ENCODE data around the gene FRMPD2.
"Not testable (repeated sequence)": the region's sequence is repeated elsewhere in the genome, so short reads cannot be mapped to it uniquely, and the experiment has no call there.

FRMPD2 gene

DNA sequence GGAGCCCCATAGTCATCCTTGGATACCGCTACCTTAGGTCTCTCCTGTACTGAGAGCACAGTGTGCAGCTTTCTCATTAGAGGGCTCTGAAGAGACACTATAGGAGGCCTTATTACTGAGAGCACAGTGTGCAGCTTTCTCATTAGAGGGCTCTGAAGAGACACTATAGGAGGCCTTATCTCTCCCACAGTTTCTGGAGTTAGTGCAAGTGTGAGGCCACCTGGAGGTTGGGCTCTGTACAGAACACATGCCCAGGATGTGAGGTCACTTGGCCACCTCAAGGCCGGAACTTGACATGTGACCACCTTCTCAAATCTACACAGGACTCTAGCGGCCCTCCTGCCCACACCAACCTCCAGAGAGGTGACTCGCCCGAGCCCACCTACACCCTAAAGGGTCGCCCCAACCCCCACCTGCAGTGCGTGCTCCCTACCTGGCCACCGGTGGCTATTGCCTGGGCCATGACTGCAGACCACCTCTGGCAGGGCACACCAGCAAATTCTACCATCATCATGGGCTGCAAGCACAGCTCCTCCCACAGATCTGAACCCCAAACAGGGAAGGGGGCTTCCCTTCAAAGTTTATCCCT, 24.6 kb downstream of the FRMPD2 start:
- Mint-ChIP-seq H3K9me3 (no peaks in the 10 kb centered on the region), H3K36me3 (no peaks in the 10 kb centered on the region), H3K27me3 (no peaks in the 10 kb centered on the region), H3K4me1 (peaks cover 5% of the 10 kb centered on the region), H3K27ac (no peak overlapping the region), H3K4me3 (no peak overlapping the region)

DNA sequence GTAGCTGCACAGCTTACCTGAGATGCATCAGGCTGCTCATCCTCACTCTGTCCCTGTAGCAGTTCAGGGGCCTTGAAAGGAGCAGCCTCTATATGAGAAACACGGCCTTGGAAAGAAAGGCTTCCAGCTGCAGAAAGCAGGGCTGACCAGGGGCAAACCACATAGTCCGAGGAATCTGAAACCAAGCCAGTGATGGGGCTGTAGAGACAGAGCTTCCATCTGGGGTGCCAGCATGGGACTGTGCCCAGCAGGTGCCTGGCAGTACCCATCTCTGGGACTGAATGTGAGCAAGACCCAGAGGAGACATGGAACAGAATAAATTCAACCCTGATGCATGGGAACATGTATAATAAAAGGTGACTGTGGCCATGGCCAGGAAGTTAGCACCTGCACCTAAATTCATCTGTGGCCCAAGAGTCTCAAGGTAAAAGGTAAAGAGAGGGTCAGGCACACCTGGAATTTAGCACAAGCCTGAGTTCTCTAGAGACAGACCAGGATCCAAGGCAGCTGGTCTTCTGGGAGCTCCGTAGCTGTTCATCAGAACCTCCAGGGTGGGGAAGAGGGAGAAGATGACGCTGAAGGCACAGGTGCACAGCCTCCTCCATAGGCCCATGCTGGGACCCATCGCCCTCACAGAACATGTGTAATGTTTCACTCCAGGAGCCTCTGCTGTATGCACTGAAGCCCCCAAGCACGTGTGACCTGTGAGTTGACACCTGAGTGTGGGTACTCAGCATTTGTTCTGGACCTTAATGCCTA, 25.3 kb downstream of the FRMPD2 start:
- H3K27me3 Mint-ChIP-seq: no peaks in the 10 kb centered on the region
- no peaks in the 10 kb centered on the region for H3K9me3 Mint-ChIP-seq
- no peak overlapping the region for H3K27ac Mint-ChIP-seq
- peaks cover 5% of the 10 kb centered on the region for H3K4me1 Mint-ChIP-seq
- H3K4me3 Mint-ChIP-seq: no peak overlapping the region
- no peaks in the 10 kb centered on the region for H3K36me3 Mint-ChIP-seq

DNA sequence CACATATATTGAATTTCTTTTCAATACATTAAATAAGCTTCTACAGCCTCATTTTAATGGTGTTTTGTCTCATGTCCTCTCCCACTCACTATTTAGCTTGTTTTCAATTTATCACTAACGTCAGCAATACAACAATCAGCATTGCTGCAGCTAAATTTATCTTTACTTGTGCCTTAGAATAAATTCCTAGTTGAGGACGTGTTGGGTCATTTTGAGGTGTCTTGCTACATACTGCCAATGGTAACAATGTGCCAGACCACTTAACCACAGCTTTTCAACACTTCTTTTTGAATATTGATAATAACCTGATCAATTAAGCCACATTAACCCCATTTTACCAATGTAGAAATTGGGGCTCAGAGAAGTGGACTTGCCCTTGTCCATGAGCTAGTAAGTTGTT, 26.0 kb downstream of the FRMPD2 start:
- Mint-ChIP-seq H3K27ac (peak overlapping the region; percentile 25), H3K27me3 (no peaks in the 10 kb centered on the region), H3K4me3 (no peak overlapping the region), H3K36me3 (no peaks in the 10 kb centered on the region), H3K9me3 (no peaks in the 10 kb centered on the region), H3K4me1 (peaks cover 5% of the 10 kb centered on the region)

DNA sequence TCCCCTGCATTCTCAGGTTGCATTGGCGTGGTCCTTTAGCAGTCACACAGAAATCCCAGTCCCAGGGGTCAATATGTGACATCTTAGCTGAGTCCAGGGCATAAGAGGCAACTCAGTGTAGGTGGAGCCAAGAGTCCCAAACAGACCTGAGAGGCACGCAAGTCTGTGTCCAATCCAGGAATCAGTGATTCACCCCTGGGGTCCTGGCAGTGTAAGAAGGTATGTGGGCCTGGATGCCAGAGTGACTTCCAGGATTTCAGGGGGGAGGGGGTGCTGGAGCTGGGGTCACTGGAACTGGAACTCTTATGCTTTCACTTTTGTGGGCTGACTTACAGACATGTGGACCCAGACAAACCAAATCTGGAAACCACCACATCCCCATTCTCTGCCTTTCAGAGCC, 26.8 kb downstream of the FRMPD2 start:
- no peaks in the 10 kb centered on the region for H3K27me3 Mint-ChIP-seq
- H3K36me3 Mint-ChIP-seq: no peaks in the 10 kb centered on the region
- no peak overlapping the region for H3K27ac Mint-ChIP-seq
- H3K9me3 Mint-ChIP-seq: no peaks in the 10 kb centered on the region
- H3K4me1 Mint-ChIP-seq: peaks cover 5% of the 10 kb centered on the region
- H3K4me3 Mint-ChIP-seq: no peak overlapping the region

DNA sequence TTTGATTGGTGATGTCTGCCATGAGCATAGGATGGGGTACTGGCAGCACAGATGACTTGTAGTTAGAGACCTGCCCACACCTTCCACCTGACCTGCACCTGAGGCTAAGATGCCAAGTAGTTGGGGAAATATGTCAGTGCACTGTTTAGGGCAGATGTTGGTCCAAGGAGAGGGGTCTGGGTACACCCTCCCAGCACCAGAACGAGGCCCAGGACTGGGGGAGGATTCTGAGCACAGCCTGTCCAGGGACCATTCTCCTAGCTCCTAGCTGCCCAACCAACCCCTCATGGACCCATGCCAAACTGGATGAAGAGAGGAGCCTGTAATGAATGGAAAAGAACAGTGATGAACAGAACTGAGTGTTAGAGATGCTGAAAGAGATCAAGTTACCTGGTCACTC, 28.0 kb downstream of the FRMPD2 start:
- no peaks in the 10 kb centered on the region for H3K27me3 Mint-ChIP-seq
- H3K4me3 Mint-ChIP-seq: no peak overlapping the region
- peaks cover 5% of the 10 kb centered on the region for H3K4me1 Mint-ChIP-seq
- no peak overlapping the region for H3K27ac Mint-ChIP-seq
- no peaks in the 10 kb centered on the region for H3K9me3 Mint-ChIP-seq
- no peaks in the 10 kb centered on the region for H3K36me3 Mint-ChIP-seq

DNA sequence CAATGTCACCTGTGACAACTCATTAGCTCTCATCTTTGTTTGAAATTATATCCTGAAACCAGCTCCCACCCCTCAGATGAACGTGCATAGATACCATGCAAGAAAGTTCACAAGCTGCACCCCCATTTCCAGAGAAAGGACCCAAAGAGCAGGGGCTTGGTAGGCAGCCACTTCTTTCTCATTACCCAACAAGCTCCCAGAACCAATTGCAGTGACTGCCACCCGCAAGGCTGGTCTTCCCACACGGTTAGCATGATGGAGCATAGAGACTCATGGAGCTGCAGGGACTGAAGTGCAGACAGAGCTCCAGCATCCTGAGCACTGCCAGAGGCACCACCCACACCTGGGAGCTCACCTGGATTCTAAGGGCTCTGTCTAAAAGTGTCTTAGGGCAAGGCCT, 28.5 kb downstream of the FRMPD2 start:
- peaks cover 5% of the 10 kb centered on the region for H3K4me1 Mint-ChIP-seq

DNA sequence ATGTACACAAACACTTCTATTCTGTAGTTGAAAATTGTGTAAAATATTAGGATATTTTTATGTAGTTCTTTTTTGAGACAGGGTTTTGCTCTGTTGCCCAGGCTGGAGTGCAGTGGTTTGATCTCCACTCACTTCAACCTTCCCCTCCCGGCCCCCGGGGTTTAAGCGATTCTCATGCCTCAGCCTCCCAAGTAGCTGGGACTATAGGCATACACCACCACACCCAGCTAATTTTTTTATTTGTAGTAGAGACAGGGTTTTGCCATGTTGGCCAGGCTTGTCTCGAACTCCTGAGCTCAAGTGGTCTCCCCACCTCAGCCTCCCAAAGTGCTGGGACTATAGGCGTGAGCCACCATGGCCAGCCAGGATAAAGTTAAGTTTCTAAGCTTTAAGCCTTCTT, 30.6 kb downstream of the FRMPD2 start:
- H3K4me3 Mint-ChIP-seq, H3K4me1 Mint-ChIP-seq, H3K9me3 Mint-ChIP-seq, H3K36me3 Mint-ChIP-seq, H3K27ac Mint-ChIP-seq, H3K27me3 Mint-ChIP-seq: not testable (repeated sequence)

More for the DNA sequence above, 28.5 kb downstream of the FRMPD2 start:
- Mint-ChIP-seq H3K4me3 (no peak overlapping the region), H3K36me3 (no peaks in the 10 kb centered on the region), H3K27ac (no peak overlapping the region), H3K27me3 (no peaks in the 10 kb centered on the region), H3K9me3 (no peaks in the 10 kb centered on the region)

DNA sequence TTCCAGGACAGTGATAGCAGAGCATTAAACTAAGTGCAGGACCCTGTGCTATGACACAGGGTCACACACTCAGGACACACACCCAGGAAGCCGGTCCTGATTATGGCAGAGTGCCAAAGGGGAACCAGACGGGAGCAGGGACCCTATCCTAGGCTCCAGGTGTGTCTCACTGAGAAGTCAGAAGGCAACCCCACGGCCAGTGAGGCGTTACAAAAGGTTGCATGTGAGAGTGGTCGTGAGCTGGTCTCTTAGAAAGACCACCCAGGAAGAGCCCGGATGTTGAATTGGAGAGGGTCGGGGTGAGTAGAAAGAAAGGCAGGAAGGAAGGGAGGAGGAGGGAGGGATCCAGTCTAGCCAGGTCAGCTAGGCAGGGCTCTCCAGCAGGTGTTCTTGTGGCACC, 31.0 kb downstream of the FRMPD2 start:
- no peaks in the 10 kb centered on the region for H3K36me3 Mint-ChIP-seq
- H3K4me3 Mint-ChIP-seq: no peak overlapping the region
- no peaks in the 10 kb centered on the region for H3K9me3 Mint-ChIP-seq
- H3K27ac Mint-ChIP-seq: no peak overlapping the region
- H3K27me3 Mint-ChIP-seq: no peaks in the 10 kb centered on the region
- H3K4me1 Mint-ChIP-seq: peaks cover 5% of the 10 kb centered on the region

DNA sequence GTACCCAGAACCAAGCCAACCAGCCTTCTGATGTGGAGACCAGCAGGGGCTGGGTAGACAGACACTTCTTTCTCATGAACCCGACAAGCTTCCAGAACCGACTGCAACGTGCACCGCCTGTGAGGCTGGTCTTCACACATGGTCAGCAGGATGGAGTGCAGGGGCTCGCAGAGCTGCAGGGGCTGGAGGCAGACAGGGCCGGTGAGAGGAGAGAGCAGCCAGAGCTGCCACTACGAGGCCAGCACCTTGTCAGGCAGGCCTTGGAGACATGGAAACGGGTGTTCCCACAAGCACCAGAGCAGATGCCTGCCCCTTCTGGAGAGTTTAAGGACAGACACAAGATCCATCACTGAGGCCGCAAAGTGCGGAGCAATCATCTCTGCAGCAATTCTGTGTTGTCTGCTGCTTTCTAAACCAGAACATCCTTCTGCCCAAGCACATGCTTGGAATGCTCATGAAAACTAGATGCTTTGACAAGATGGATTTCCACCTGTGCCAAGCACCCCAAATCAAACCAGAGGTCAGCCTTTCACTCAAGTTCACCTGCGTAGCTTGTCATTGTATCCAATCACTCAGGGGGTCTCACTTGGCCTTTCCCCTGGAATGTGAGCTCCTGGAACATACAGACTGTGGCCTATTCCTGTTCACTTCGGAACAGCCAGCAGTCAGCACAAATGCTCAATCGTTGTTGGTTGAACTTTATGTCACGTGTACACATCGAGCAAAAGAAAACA, 32.2 kb downstream of the FRMPD2 start:
- Mint-ChIP-seq H3K4me1 (no peaks in the 10 kb centered on the region), H3K27ac (no peak overlapping the region), H3K27me3 (no peaks in the 10 kb centered on the region), H3K9me3 (no peaks in the 10 kb centered on the region), H3K36me3 (no peaks in the 10 kb centered on the region), H3K4me3 (no peak overlapping the region)

DNA sequence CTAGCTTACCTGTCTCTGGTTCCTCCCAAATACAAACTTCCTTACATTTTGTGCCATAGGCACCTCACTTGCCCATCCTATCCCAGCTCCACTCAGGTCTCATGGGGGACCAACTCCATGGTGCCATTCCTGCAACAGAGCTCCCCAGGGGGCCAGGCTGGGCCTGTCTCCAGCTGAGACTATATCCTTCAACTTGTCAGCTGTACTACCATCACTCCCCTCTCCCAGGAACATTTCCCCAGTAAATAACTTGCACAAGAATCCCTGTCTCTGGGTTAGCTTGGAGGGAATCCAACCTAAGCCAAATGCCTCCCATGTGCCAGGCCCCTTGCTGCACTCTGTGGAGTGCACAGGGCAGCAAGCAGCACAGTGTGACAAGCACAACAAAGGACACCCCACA, 33.2 kb downstream of the FRMPD2 start:
- no peak overlapping the region for H3K4me3 Mint-ChIP-seq
- no peaks in the 10 kb centered on the region for H3K9me3 Mint-ChIP-seq
- H3K27ac Mint-ChIP-seq: no peak overlapping the region
- H3K4me1 Mint-ChIP-seq: no peaks in the 10 kb centered on the region
- no peaks in the 10 kb centered on the region for H3K36me3 Mint-ChIP-seq
- H3K27me3 Mint-ChIP-seq: no peaks in the 10 kb centered on the region

DNA sequence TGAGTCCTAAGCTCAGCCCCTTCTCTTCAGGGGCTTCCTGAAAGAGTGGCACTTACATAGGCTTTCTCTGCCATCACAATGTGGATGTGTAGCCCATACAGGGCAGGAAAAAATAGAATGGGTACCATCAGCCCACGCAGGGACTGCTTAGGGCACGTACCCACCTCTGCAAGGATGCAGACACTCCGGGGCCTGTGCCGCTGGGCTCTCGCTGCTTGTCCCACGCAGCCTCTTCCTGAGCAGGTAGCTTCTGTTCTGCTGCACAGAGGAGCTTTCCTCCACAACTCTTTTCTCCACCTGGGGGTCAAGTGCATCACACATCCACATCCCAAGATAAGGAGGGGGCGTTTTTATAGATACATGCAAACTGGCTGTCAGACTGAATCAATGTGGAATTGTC, 34.3 kb downstream of the FRMPD2 start:
- Mint-ChIP-seq H3K9me3 (no peaks in the 10 kb centered on the region), H3K27ac (no peak overlapping the region), H3K36me3 (no peaks in the 10 kb centered on the region), H3K4me3 (no peak overlapping the region), H3K27me3 (no peaks in the 10 kb centered on the region), H3K4me1 (no peaks in the 10 kb centered on the region)

DNA sequence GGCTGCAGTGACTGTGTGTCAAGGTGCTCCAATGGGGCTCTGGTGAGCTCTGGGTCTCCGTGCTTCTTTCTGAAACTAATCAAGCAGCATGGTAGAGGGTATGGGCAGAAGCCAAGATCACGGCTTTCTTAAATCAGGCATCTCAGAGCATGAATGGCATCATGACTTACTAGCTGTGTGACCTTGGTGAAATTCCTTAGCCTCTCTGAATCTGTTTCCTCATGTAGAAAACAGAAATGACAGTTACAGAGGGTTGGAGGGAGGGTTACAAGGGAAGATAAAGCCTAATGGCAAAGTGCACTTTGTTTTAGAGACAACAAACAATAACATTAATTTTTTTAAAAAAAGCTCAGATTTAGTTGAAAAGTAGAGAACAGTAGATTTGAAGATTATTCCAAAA, 34.9 kb downstream of the FRMPD2 start:
- Mint-ChIP-seq H3K27ac (no peak overlapping the region), H3K4me1 (no peaks in the 10 kb centered on the region), H3K27me3 (no peaks in the 10 kb centered on the region), H3K9me3 (no peaks in the 10 kb centered on the region), H3K36me3 (no peaks in the 10 kb centered on the region), H3K4me3 (no peak overlapping the region)

DNA sequence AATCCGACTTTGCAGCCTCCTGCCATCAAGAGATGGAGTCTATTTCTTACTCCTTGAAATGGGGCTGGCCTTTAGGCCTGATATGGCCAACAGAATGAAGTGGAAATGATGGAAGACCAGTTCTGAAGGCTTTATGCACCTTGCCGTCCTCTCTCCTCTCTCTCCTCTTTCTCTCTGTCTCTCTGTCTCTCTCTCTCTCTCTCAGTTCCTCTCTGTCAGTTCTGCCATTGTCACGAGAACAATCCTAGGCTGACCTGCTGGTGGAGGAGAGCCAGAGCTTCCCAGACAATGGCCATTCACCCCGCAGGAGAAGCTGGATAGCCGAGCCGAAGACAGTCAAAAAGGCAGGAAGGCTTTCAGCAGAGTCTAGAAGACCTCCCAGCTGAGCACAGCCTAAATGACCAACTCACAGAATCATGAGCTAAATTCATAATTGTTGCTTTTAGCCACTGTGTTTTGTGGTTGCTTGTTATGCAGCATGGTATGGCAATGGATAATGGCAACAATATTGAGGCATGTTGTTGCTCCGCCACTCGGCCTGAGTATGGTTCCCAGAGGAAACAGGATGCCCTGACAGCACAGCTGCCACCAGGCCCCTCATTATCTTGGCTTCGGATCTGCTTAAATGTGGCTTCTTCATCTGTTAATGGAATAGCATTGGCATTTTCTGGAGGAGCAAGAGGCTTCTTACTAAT, 35.5 kb downstream of the FRMPD2 start:
- Mint-ChIP-seq H3K27me3 (no peaks in the 10 kb centered on the region), H3K36me3 (no peaks in the 10 kb centered on the region), H3K4me1 (no peaks in the 10 kb centered on the region), H3K9me3 (no peaks in the 10 kb centered on the region), H3K27ac (no peak overlapping the region), H3K4me3 (no peak overlapping the region)

DNA sequence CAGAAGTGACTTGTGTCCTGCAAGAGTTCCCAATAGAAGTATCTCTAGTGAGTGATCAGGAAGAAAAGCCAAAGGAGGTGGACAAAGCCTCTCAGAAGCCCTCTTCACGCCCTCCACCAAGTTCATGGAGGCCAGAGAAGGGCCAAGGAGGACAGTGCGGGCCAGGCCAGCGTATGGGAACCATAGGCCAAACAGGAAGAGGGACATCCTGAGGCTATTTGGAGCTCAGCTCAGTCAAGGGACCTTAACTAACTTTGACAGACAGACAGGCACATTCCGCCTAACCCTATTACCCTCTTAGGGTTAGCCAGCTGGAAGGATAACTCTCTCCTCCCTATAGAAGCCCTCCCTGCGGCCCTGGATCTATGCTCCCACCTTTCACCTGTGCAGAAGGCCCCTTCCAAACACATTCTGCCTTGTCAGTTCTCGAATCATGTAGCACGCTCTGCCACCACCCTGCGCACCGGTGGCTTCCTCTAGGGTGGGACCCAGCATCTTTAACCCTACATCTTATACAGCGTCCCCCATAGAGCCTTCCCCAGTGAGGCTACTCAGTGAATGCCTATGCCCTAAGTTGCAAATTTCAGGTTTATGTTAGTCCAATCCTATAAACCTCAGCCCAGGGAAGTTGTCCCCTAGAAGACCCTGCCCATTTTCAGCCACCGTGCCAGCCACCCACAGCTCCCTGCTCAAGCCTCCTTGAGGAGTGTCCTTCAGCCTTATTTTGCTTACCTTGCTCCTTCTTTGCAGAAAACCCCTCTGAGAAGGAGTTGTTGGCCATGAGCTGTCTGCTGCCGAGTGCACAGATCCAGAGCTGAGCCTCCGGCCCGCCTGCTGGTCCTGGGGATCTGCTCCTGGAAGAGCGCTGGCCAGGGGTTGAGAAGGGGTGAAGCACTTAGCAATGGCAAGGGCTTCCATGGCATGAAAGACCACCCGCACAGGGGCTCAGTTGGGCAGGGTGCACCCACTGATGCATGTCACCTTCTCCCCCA, 36.9 kb downstream of the FRMPD2 start:
- Mint-ChIP-seq H3K36me3 (no peaks in the 10 kb centered on the region), H3K9me3 (no peaks in the 10 kb centered on the region), H3K27ac (no peak overlapping the region), H3K4me3 (no peak overlapping the region), H3K4me1 (no peaks in the 10 kb centered on the region), H3K27me3 (peaks cover 1% of the 10 kb centered on the region)

DNA sequence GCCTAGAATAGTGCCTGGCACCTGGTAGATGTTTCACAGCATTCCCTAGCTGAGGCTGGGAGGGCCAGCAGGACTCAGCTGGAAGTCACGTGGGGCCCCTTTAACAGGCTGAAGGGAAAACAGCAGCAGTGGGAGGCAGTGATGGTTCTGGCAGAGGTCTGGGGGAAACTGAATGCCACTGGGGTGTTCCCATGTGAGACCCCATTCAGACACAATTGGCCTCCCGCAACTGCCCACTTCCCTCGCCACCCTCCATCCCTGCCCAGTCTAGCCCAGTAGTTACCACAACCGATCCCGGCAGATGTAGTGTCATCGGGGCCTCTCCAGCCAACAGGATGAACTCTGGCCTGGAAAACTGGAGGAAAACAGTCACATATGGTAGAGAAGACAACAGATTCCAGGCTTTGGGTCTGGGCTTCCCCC, 38.3 kb downstream of the FRMPD2 start:
- Mint-ChIP-seq H3K4me3 (no peak overlapping the region), H3K27ac (no peak overlapping the region), H3K27me3 (peaks cover 1% of the 10 kb centered on the region), H3K4me1 (no peaks in the 10 kb centered on the region), H3K36me3 (no peaks in the 10 kb centered on the region), H3K9me3 (no peaks in the 10 kb centered on the region)
